Progenitor cell of endocrine pancreas (in vitro differentiated cells): ENCODE measurements around the gene IGF1R. TPM values are rescaled to one million over a fixed set of nuclear protein-coding genes. Genes with fewer than 3 reads are reported as not detected.

ENCODE experiments used
- DNase-seq: peaks from one replicate; pipeline ENCODE4 v3.0.0; 2021; ENCODE audit warnings: low spot score; ENCODE audit not compliant: unreplicated experiment
- H3K27ac Mint-ChIP-seq: 2 replicates; pipeline ENCODE4 v1.8.0; 2021; ENCODE audit warnings: mild to moderate bottlenecking, moderate library complexity, mixed read lengths
- H3K27me3 Mint-ChIP-seq: 2 replicates; pipeline ENCODE4 v1.8.0; 2021; ENCODE audit warnings: mixed read lengths
- H3K36me3 Mint-ChIP-seq: 2 replicates; pipeline ENCODE4 v1.8.0; 2022; ENCODE audit warnings: mixed read lengths; ENCODE audit not compliant: insufficient read depth
- H3K4me1 Mint-ChIP-seq: 2 replicates; pipeline ENCODE4 v1.8.0; 2021; ENCODE audit warnings: low read depth, mixed read lengths
- H3K4me3 Mint-ChIP-seq: 2 replicates; pipeline ENCODE4 v1.8.0; 2021; ENCODE audit warnings: low read depth, mild to moderate bottlenecking, moderate library complexity, mixed read lengths
- H3K9me3 Mint-ChIP-seq: 2 replicates; pipeline ENCODE4 v1.8.0; 2021; ENCODE audit warnings: low read depth, mixed read lengths
- CTCF ChIP-seq: fragments of 200-600 bp; sonication (generic); IDR thresholded peaks from one replicate; pipeline ENCODE4 v1.5.0; 2021; ENCODE audit warnings: antibody characterized with exemption, mild to moderate bottlenecking; ENCODE audit not compliant: unreplicated experiment
- total RNA-seq: library from RNA; stranded (reverse); gene quantifications from 2 replicates; pipeline ENCODE4 v1.2.1, GENCODE V29; 2021

Gene IGF1R
- total RNA-seq, 1 donor from 2014 or later: 106 TPM

- TF ChIP-seq CTCF: no peak
These were observed 28.4 kb downstream of the IGF1R start for GRCh38 chr15:98676586-98677270.

GRCh38 chr15:98677345-98678059, 29.2 kb downstream of the IGF1R start:
- H3K27ac Mint-ChIP-seq: peak overlapping the region; percentile 92
- DNase-seq: no peak
- no peak for TF ChIP-seq CTCF
- no peaks in the 10 kb centered on the region for H3K9me3 Mint-ChIP-seq
- no peak overlapping the region for H3K4me3 Mint-ChIP-seq
- H3K4me1 Mint-ChIP-seq: peaks cover 33% of the 10 kb centered on the region
- H3K36me3 Mint-ChIP-seq: peaks cover 2% of the 10 kb centered on the region
- H3K27me3 Mint-ChIP-seq: no peaks in the 10 kb centered on the region

More at GRCh38 chr15:98676586-98677270, 28.4 kb downstream of the IGF1R start:
- H3K27me3 Mint-ChIP-seq: no peaks in the 10 kb centered on the region
- H3K36me3 Mint-ChIP-seq: peaks cover 2% of the 10 kb centered on the region
- H3K4me1 Mint-ChIP-seq: peaks cover 30% of the 10 kb centered on the region
- DNase-seq: no peak
- H3K27ac Mint-ChIP-seq: no peak overlapping the region
- no peak overlapping the region for H3K4me3 Mint-ChIP-seq
- no peaks in the 10 kb centered on the region for H3K9me3 Mint-ChIP-seq

GRCh38 chr15:98678484-98678883, 30.1 kb downstream of the IGF1R start:
- H3K27me3 Mint-ChIP-seq: no peaks in the 10 kb centered on the region
- H3K36me3 Mint-ChIP-seq: peaks cover 2% of the 10 kb centered on the region
- H3K9me3 Mint-ChIP-seq: no peaks in the 10 kb centered on the region
- no peak for TF ChIP-seq CTCF
- H3K4me1 Mint-ChIP-seq: peaks cover 34% of the 10 kb centered on the region
- H3K4me3 Mint-ChIP-seq: no peak overlapping the region
- DNase-seq: no peak
- H3K27ac Mint-ChIP-seq: no peak overlapping the region

GRCh38 chr15:98681061-98681460, 32.7 kb downstream of the IGF1R start:
- no peaks in the 10 kb centered on the region for H3K27me3 Mint-ChIP-seq
- no peak overlapping the region for H3K27ac Mint-ChIP-seq
- TF ChIP-seq CTCF: no peak
- no peak overlapping the region for H3K4me3 Mint-ChIP-seq
- H3K4me1 Mint-ChIP-seq: peaks cover 28% of the 10 kb centered on the region
- no peaks in the 10 kb centered on the region for H3K9me3 Mint-ChIP-seq
- H3K36me3 Mint-ChIP-seq: peaks cover 2% of the 10 kb centered on the region
- DNase-seq: no peak

GRCh38 chr15:98682992-98683701, 34.8 kb downstream of the IGF1R start:
- no peaks in the 10 kb centered on the region for H3K9me3 Mint-ChIP-seq
- no peak for DNase-seq
- H3K4me3 Mint-ChIP-seq: no peak overlapping the region
- no peaks in the 10 kb centered on the region for H3K27me3 Mint-ChIP-seq
- no peaks in the 10 kb centered on the region for H3K36me3 Mint-ChIP-seq
- no peak for TF ChIP-seq CTCF
- peak overlapping the region; percentile 33 for H3K27ac Mint-ChIP-seq
- peaks cover 30% of the 10 kb centered on the region for H3K4me1 Mint-ChIP-seq
